H1 (cell line): ENCODE results near the gene TRIM32. TPM values are rescaled to one million over a fixed set of nuclear protein-coding genes. Genes with fewer than 3 reads are reported as not detected.

Source experiments
- ATF2 ChIP-seq: IDR thresholded peaks from 2 replicates; pipeline ENCODE4 v1.6.1; 2012; ENCODE audit warnings: low read length, inconsistent platforms
- CHD7 ChIP-seq: fragments of 300-600 bp; sonication (generic); IDR thresholded peaks from 2 replicates; pipeline ENCODE4 v1.7.1; 2012; ENCODE audit warnings: low read length, moderate library complexity, mild to moderate bottlenecking, inconsistent platforms; ENCODE audit not compliant: insufficient replicate concordance
- JUND ChIP-seq: IDR thresholded peaks from 2 replicates; pipeline ENCODE4 v1.6.1; 2011; ENCODE audit warnings: mild to moderate bottlenecking, improper control_type of control experiment, low read length
- RBBP5 ChIP-seq: IDR thresholded peaks from 2 replicates; pipeline ENCODE4 v1.7.1; 2012; ENCODE audit warnings: low read depth, mild to moderate bottlenecking, inconsistent platforms, low read length, moderate library complexity, borderline replicate concordance
- SP1 ChIP-seq: IDR thresholded peaks from 2 replicates; pipeline ENCODE4 v1.6.1; 2011; ENCODE audit warnings: low read depth, low read length
- YY1 ChIP-seq: IDR thresholded peaks from 2 replicates; pipeline ENCODE4 v1.6.1; 2011; ENCODE audit warnings: low read depth, mild to moderate bottlenecking, low read length
- polyA plus RNA-seq, 7 experiments: library from polyadenylated mRNA; depleted of rRNA in 3 of 7; stranded (reverse) in 5 of 7; unstranded in 2 of 7; fragments of >200 nt in 5 of 7; fragments of 200-250 nt in 2 of 7; gene quantifications; 1 replicate in 5 of 7; 2 replicates in 1 of 7; 4 replicates in 1 of 7; pipeline versions ENCODE4 v1.2.1 to v1.2.3, GENCODE V29; 2011 to 2013; ENCODE audit warnings: missing spikeins in 2 of 7, mixed read lengths in 2 of 7
- total RNA-seq: library from RNA; stranded (reverse); fragmentation: NEBNext Ultra II Directional; extraction: Animal tissue kit (Norgen Biotek cat#: 25700); gene quantifications from 2 replicates; pipeline ENCODE4 v1.2.1, GENCODE V29; 2021

TRIM32 gene
- total and polyA plus RNA-seq, 2 of the 8 experiments (the other 6 are each of a cell fraction or from before 2014, with no cell fraction given) = 10.5 to 17.3 TPM

- no peak for TF ChIP-seq CHD7
- no peak for TF ChIP-seq JUND
- TF ChIP-seq YY1 = no peak
- TF ChIP-seq RBBP5 = no peak
- TF ChIP-seq SP1 = no peak
- no peak for TF ChIP-seq ATF2
Measured at GRCh38 chr9:116733010-116733641, 46.0 kb downstream of the TRIM32 start (continued).
